K562 (cell line): ENCODE data around the gene STMN3.

Experiments
- FOXJ3 ChIP-seq: sonication (generic); formaldehyde crosslinking; IDR thresholded peaks from 2 replicates; pipeline ENCODE4 v1.4.0; 2020; ENCODE audit warnings: mild to moderate bottlenecking, missing genetic modification reagents
- TF ChIP-seq, protein P1 (sequence below): fragments of 450-650 bp; IDR thresholded peaks from 2 replicates; pipeline ENCODE4 v1.6.1; 2016; ENCODE audit warnings: low read depth

DNA sequence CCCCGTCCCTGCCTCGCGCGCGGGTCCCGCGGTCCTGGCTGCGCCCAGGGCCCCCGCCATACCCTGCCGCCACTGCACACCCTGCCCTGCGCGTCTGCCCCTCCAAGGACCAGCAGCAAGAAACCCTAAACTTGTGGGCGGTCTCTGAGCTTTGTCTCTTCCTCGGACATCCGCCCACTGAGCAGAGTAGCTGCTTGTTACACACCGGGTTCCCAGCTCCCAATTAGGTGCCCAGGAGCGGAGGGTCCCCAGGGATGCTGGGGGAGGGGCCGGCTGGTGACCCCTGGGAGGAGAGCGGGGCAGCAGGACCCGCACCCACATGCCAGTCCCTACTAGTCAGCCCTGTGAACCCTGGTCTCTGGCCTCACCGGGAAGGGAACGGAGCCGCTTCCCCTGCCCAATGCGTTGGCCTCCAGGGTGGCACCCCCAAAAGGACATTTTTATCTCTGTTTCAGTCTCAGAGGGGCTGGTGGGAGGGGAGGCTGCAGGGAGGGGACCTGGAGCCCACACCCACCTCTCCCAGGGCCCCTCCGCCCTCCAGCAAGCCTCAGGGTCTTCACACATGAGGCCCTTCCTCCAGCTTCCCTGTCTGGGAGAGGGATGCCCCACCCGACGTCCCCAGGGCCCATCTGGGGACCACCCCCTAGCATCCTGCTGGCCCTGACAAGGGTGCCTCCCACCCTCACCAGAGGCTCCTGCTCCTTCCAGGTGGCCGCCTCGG lies 10.5 kb downstream of the STMN3 start:
- TF ChIP-seq FOXJ3 (CRISPR knock-in tag), result no peak
- TF ChIP-seq, protein P1, sequence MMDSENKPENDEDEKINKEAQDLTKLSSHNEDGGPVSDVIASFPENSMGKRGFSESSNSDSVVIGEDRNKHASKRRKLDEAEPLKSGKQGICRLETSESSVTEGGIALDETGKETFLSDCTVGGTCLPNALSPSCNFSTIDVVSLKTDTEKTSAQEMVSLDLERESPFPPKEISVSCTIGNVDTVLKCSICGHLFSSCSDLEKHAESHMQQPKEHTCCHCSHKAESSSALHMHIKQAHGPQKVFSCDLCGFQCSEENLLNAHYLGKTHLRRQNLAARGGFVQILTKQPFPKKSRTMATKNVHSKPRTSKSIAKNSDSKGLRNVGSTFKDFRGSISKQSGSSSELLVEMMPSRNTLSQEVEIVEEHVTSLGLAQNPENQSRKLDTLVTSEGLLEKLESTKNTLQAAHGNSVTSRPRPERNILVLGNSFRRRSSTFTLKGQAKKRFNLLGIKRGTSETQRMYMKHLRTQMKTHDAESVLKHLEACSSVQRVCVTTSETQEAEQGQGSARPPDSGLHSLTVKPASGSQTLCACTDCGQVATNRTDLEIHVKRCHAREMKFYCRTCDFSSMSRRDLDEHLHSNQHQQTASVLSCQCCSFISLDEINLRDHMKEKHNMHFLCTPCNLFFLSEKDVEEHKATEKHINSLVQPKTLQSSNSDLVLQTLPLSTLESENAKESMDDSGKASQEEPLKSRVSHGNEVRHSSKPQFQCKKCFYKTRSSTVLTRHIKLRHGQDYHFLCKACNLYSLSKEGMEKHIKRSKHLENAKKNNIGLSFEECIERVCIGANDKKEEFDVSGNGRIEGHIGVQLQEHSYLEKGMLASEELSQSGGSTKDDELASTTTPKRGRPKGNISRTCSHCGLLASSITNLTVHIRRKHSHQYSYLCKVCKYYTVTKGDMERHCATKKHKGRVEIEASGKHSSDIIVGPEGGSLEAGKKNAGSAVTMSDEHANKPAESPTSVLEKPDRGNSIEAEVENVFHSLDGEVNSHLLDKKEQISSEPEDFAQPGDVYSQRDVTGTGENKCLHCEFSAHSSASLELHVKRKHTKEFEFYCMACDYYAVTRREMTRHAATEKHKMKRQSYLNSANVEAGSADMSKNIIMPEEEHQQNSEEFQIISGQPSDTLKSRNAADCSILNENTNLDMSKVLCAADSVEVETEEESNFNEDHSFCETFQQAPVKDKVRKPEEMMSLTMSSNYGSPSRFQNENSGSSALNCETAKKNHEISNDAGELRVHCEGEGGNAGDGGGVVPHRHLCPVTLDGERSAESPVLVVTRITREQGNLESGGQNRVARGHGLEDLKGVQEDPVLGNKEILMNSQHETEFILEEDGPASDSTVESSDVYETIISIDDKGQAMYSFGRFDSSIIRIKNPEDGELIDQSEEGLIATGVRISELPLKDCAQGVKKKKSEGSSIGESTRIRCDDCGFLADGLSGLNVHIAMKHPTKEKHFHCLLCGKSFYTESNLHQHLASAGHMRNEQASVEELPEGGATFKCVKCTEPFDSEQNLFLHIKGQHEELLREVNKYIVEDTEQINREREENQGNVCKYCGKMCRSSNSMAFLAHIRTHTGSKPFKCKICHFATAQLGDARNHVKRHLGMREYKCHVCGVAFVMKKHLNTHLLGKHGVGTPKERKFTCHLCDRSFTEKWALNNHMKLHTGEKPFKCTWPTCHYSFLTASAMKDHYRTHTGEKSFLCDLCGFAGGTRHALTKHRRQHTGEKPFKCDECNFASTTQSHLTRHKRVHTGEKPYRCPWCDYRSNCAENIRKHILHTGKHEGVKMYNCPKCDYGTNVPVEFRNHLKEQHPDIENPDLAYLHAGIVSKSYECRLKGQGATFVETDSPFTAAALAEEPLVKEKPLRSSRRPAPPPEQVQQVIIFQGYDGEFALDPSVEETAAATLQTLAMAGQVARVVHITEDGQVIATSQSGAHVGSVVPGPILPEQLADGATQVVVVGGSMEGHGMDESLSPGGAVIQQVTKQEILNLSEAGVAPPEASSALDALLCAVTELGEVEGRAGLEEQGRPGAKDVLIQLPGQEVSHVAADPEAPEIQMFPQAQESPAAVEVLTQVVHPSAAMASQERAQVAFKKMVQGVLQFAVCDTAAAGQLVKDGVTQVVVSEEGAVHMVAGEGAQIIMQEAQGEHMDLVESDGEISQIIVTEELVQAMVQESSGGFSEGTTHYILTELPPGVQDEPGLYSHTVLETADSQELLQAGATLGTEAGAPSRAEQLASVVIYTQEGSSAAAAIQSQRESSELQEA, result no peak
